ENCODE results near the gene CD34. TPM values are rescaled to one million over a fixed set of nuclear protein-coding genes. Genes with fewer than 3 reads are reported as not detected.

The CD34 gene
- total and polyA plus RNA-seq, 7 experiments from 2014 or later = 0.02 to 3.4 (median 0.39) TPM; not detected in 3

DNA sequence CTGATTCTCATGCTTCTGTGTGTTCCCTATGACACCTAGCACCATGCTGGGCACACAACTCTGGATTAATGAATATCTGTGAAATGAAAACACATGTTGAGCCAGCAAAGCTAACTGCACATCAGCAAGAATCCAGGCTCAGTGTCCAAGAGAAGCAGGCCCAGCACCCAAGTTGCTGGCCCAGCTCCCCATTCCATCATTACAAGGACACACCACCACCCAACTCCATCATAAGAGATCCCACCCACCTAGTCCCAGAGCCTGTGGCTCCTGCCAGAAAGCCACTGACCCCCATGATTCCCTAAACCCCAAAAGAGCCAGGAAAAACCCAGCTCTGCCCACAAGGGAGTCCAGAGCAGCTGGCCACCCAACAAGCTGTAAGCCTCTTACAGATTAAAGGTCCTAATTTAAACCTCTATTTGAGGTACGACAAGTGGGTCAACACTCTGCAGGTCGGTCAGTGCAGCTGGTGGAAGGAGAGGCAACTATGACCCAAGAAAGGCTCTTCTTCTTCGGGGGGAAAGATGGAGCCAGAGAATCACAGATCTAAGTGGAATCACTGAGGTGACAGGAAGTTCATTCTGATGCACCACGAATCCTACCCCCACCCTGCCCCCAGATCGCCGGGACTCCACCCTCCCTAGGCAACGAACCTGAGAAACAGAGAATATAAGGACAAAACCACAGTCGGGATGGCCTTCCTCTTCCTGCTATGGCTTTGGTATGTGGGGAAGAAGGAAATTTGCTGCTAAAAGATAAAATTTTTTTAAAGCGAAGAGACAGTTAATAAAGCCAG is 58.2 kb downstream of the CD34 start:
- Mint-ChIP-seq H3K4me1 (peaks cover 81 to 97% (median 89%) of the 10 kb centered on the region in 7 donors), H3K27me3 (no peaks in the 10 kb centered on the region), H3K9me3 (peaks cover 0 to 1% (median 0%) of the 10 kb centered on the region in 11 donors), H3K4me3 (peak overlapping the region; percentile 35 to 72 (median 58)), H3K36me3 (peaks cover 0 to 36% (median 27%) of the 10 kb centered on the region in 5 donors), H3K27ac (peak overlapping the region; percentile 43 to 88 (median 62))
- no peaks in the 10 kb centered on the region for H3K9me3 ChIP-seq (ENCODE audit: control insufficient read depth in 2 of 3, low read length in 3 of 3)
- no peaks in the 10 kb centered on the region for H3K27me3 ChIP-seq (ENCODE audit: control insufficient read depth in 2 of 2, insufficient read depth in 2 of 2, low read length in 2 of 2)
- H3K4me3 ChIP-seq (ENCODE audit: low read length) = no peak overlapping the region
- peaks cover 0 to 9% (median 5%) of the 10 kb centered on the region in 3 experiments for H3K36me3 ChIP-seq (ENCODE audit: control insufficient read depth in 2 of 3, insufficient read depth in 3 of 3, low read length in 3 of 3)
- intact Hi-C loops (cut with micrococcal nuclease) = loop anchor here in 1 of 2 donors (1.0 to 2.0 kb wide), 2 partner anchors 9 to 16 kb away; no protein-coding TSS in a partner anchor
- DNase-seq (no peak), ATAC-seq (no peak)
- peaks cover 57 to 82% of the 10 kb centered on the region in 2 donors for H3K4me1 ChIP-seq (ENCODE audit: control insufficient read depth in 2 of 2, insufficient read depth in 2 of 2, low read length in 2 of 2)
- CTCF ChIA-PET = interaction anchor here (0.6 to 1.5 kb wide), 6 partner anchors 12 to 144 kb away, joined by 3 to 6 read pairs (median 4); no protein-coding TSS in a partner anchor
- POLR2A ChIA-PET = interaction anchor here (1.0 to 2.7 kb wide), 3 partner anchors 10 to 29 kb away, joined by 3 to 8 read pairs (median 4); no protein-coding TSS in a partner anchor
- H3K27ac ChIP-seq (ENCODE audit: low read depth, low read length) = no peak overlapping the region

DNA sequence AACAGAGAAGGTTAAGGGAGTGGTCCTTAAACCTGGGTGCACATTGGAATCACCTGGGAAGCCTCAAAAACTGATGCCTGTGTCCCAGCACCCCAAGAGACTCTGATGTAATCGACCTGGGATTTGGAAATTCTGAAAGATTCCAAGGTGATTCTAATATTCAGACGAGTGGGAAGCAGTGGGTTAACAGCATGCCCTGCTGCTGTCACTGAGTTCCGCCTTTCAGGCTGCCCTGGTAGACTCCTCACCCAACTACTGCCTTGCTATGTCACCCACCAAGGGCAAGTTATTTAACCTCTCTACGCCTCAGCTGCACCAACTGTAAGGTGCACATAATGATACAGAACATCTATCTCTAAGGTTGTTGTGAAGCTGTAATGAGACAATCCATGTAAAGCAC is 59.2 kb downstream of the CD34 start:
- peaks cover 0 to 1% (median 0%) of the 10 kb centered on the region in 11 donors for H3K9me3 Mint-ChIP-seq
- Histone ChIP-seq H3K27me3 (ENCODE audit: control insufficient read depth in 2 of 2, insufficient read depth in 2 of 2, low read length in 2 of 2) (no peaks in the 10 kb centered on the region), H3K9me3 (ENCODE audit: control insufficient read depth in 2 of 3, low read length in 3 of 3) (no peaks in the 10 kb centered on the region), H3K4me1 (ENCODE audit: control insufficient read depth in 2 of 2, insufficient read depth in 2 of 2, low read length in 2 of 2) (peaks cover 53 to 76% of the 10 kb centered on the region in 2 donors), H3K27ac (ENCODE audit: low read depth, low read length) (no peak overlapping the region), H3K36me3 (ENCODE audit: control insufficient read depth in 2 of 3, insufficient read depth in 3 of 3, low read length in 3 of 3) (peaks cover 0 to 5% (median 5%) of the 10 kb centered on the region in 3 experiments), H3K4me3 (ENCODE audit: low read length) (no peak overlapping the region)
- CTCF ChIA-PET = interaction anchor here (0.6 to 1.5 kb wide), 2 partner anchors 28 to 55 kb away, joined by 5 to 13 read pairs; no protein-coding TSS in a partner anchor
- H3K4me3 Mint-ChIP-seq = peak overlapping the region in 1 of 10 donors; percentile 62
- H3K36me3 Mint-ChIP-seq = peaks cover 0 to 33% (median 29%) of the 10 kb centered on the region in 5 donors
- peak overlapping the region in 7 of 9 donors; percentile 56 to 88 (median 68) for H3K27ac Mint-ChIP-seq
- peak; percentile 28 for ATAC-seq
- POLR2A ChIA-PET = interaction anchor here (1.5 to 2.7 kb wide), 3 partner anchors 9 to 16 kb away, joined by 3 to 8 read pairs (median 4); no protein-coding TSS in a partner anchor
- no peak for DNase-seq
- H3K4me1 Mint-ChIP-seq = peaks cover 79 to 96% (median 89%) of the 10 kb centered on the region in 7 donors
- intact Hi-C loops (cut with micrococcal nuclease) = loop anchor here in 1 of 2 donors (2.0 kb wide), 1 partner anchor 17 kb away; no protein-coding TSS in a partner anchor
- H3K27me3 Mint-ChIP-seq = no peaks in the 10 kb centered on the region

DNA sequence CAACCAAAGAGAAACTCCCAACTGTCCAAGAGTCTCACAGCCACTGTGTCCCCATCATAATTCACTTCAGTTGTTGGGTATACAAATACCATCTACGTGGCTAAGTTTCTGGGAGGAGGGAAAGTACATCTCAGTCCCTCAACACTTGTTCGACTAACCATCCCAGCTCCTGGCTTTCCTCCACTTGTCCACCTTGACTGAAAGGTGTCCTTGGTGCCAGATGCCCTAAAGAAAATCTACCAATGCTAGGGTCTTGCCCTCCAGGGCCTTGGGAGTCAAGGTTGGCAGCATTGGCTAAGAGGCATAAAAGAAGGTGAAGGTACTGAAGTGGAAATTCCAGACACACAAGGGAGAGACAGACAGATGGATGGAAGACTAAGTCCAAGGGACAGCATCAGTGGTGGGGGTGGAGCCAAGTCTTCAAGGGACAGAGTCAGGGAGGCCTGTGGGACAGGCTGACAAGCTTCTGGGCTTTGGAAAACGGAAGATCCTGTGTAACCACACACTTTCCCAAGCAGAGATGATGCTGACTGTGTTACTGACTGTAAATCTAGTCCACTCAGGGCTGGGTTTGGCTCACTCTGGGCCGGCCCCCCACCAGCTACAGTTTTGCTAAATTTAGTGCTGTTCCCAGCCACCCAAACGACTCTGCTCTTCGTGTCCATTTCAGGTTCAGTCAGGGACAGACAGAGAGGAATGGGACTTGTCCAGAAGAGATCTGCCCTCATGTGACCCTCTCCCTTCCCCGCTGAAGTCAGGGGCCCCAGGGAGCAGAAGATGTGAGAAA is 60.1 kb downstream of the CD34 start:
- H3K9me3 Mint-ChIP-seq = peaks cover 0 to under 1% (median 0%) of the 10 kb centered on the region in 11 donors
- H3K36me3 Mint-ChIP-seq = peaks cover 0 to 28% (median 20%) of the 10 kb centered on the region in 5 donors
- H3K4me3 Mint-ChIP-seq = peak overlapping the region in 6 of 10 donors; percentile 17 to 74 (median 59)
- Histone ChIP-seq H3K27me3 (ENCODE audit: control insufficient read depth in 2 of 2, insufficient read depth in 2 of 2, low read length in 2 of 2) (no peaks in the 10 kb centered on the region), H3K36me3 (ENCODE audit: control insufficient read depth in 2 of 3, insufficient read depth in 3 of 3, low read length in 3 of 3) (peaks cover 0 to 5% (median 2%) of the 10 kb centered on the region in 3 experiments), H3K4me1 (ENCODE audit: control insufficient read depth in 2 of 2, insufficient read depth in 2 of 2, low read length in 2 of 2) (peaks cover 47 to 72% of the 10 kb centered on the region in 2 donors), H3K9me3 (ENCODE audit: control insufficient read depth in 2 of 3, low read length in 3 of 3) (no peaks in the 10 kb centered on the region), H3K27ac (ENCODE audit: low read depth, low read length) (no peak overlapping the region), H3K4me3 (ENCODE audit: low read length) (no peak overlapping the region)
- no peaks in the 10 kb centered on the region for H3K27me3 Mint-ChIP-seq
- peak overlapping the region; percentile 7 to 88 (median 68) for H3K27ac Mint-ChIP-seq
- peak; percentile 24 for ATAC-seq
- peaks cover 73 to 94% (median 89%) of the 10 kb centered on the region in 7 donors for H3K4me1 Mint-ChIP-seq
- CTCF ChIA-PET = interaction anchor here (0.7 to 1.5 kb wide), 4 partner anchors 11 to 24 kb away, joined by 3 to 5 read pairs (median 4); no protein-coding TSS in a partner anchor
- POLR2A ChIA-PET = interaction anchor here (0.6 to 2.1 kb wide), 5 partner anchors 9 to 103 kb away, joined by 3 to 5 read pairs (median 3); no protein-coding TSS in a partner anchor
- DNase-seq = no peak
- intact Hi-C loops (cut with micrococcal nuclease) = no loop called here

DNA sequence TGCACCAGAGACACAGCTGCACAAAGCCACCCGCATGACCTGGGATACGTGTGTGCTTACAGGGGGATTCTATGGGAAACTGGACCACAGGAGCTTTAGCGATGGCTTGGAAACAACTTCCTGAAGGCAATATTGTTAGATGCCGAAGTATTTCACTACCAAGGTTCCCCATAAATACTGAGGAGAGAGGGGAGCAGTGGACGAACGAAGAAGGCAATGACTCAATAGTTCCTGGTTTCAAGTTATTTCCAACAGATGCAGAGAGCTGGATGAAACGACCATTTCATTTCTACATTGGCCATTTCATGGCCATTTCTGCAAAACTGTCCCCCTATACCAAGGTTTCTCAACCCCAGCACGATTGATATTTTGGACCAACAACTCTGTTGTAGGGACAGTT is 61.3 kb downstream of the CD34 start:
- Mint-ChIP-seq H3K4me1 (peaks cover 73 to 97% (median 91%) of the 10 kb centered on the region in 7 donors), H3K27ac (peak overlapping the region in 7 of 9 donors; percentile 26 to 88 (median 79)), H3K27me3 (no peaks in the 10 kb centered on the region), H3K36me3 (peaks cover 0 to 26% (median 20%) of the 10 kb centered on the region in 5 donors), H3K9me3 (no peaks in the 10 kb centered on the region), H3K4me3 (peak overlapping the region in 7 of 10 donors; percentile 51 to 74 (median 63))
- Histone ChIP-seq H3K27ac (ENCODE audit: low read depth, low read length) (no peak overlapping the region), H3K4me3 (ENCODE audit: low read length) (no peak overlapping the region), H3K4me1 (ENCODE audit: control insufficient read depth in 2 of 2, insufficient read depth in 2 of 2, low read length in 2 of 2) (peaks cover 47 to 68% of the 10 kb centered on the region in 2 donors), H3K27me3 (ENCODE audit: control insufficient read depth in 2 of 2, insufficient read depth in 2 of 2, low read length in 2 of 2) (no peaks in the 10 kb centered on the region), H3K36me3 (ENCODE audit: control insufficient read depth in 2 of 3, insufficient read depth in 3 of 3, low read length in 3 of 3) (peaks cover 0 to 10% (median 0%) of the 10 kb centered on the region in 3 experiments), H3K9me3 (ENCODE audit: control insufficient read depth in 2 of 3, low read length in 3 of 3) (no peaks in the 10 kb centered on the region)
- CTCF ChIA-PET = interaction anchor here (0.8 to 1.5 kb wide), 4 partner anchors 12 to 22 kb away, joined by 3 to 5 read pairs (median 4); no protein-coding TSS in a partner anchor
- intact Hi-C loops (cut with micrococcal nuclease) = loop anchor here (1.0 to 2.0 kb wide), 3 partner anchors 10 to 19 kb away; no protein-coding TSS in a partner anchor
- ATAC-seq (no peak), DNase-seq (no peak)
- POLR2A ChIA-PET = interaction anchor here (0.9 to 2.6 kb wide), 5 partner anchors 8 to 34 kb away, joined by 3 to 9 read pairs (median 4); no protein-coding TSS in a partner anchor

DNA sequence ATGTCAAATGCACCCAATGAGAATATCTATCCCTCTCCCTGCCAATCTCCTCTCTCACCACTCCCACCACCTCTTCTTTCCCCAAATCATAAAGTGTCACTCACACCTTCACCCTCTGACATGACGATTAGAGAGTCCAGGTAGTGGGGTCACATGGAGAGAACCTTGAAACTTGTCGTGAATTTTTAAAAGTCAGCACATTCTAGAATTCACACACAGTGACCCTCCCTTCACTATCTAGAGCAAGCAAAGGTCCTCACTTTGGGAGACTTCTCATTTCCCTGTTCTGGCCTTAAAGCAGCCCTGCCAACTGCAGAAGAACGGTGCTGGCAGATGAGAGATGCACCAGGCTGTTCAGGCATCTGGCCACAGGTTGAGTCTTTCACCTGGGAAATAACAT is 61.9 kb downstream of the CD34 start:
- Mint-ChIP-seq H3K9me3 (no peaks in the 10 kb centered on the region), H3K4me3 (peak overlapping the region; percentile 51 to 78 (median 63)), H3K27ac (peak overlapping the region; percentile 26 to 88 (median 79)), H3K27me3 (no peaks in the 10 kb centered on the region), H3K36me3 (peaks cover 0 to 27% (median 21%) of the 10 kb centered on the region in 5 donors), H3K4me1 (peaks cover 74 to 97% (median 92%) of the 10 kb centered on the region in 7 donors)
- H3K27ac ChIP-seq (ENCODE audit: low read depth, low read length) = no peak overlapping the region
- no peak for DNase-seq
- no peaks in the 10 kb centered on the region for H3K27me3 ChIP-seq (ENCODE audit: control insufficient read depth in 2 of 2, insufficient read depth in 2 of 2, low read length in 2 of 2)
- ChIA-PET CTCF (interaction anchor here (0.8 to 1.3 kb wide), 3 partner anchors 13 to 18 kb away, joined by 3 to 4 read pairs (median 3); no protein-coding TSS in a partner anchor), POLR2A (interaction anchor here (1.6 to 2.6 kb wide), 3 partner anchors 8 to 26 kb away, joined by 3 to 9 read pairs (median 5); no protein-coding TSS in a partner anchor)
- peaks cover 0 to 13% (median 0%) of the 10 kb centered on the region in 3 experiments for H3K36me3 ChIP-seq (ENCODE audit: control insufficient read depth in 2 of 3, insufficient read depth in 3 of 3, low read length in 3 of 3)
- ATAC-seq = no peak
- no peaks in the 10 kb centered on the region for H3K9me3 ChIP-seq (ENCODE audit: control insufficient read depth in 2 of 3, low read length in 3 of 3)
- intact Hi-C loops (cut with micrococcal nuclease) = loop anchor here (1.0 to 2.0 kb wide), 3 partner anchors 10 to 20 kb away; no protein-coding TSS in a partner anchor
- no peak overlapping the region for H3K4me3 ChIP-seq (ENCODE audit: low read length)
- H3K4me1 ChIP-seq (ENCODE audit: control insufficient read depth in 2 of 2, insufficient read depth in 2 of 2, low read length in 2 of 2) = peaks cover 47 to 70% of the 10 kb centered on the region in 2 donors
